SHP77 (cell line): ENCODE results near the gene RHOU.
"Not testable (repeated sequence)": the region's sequence is repeated elsewhere in the genome, so short reads cannot be mapped to it uniquely, and the experiment has no call there.

Source experiments
- DNase-seq, 2 experiments: peaks; one replicate each; lab custom pipeline; 2025; lab: John Stamatoyannopoulos, UW

Gene RHOU

DNA sequence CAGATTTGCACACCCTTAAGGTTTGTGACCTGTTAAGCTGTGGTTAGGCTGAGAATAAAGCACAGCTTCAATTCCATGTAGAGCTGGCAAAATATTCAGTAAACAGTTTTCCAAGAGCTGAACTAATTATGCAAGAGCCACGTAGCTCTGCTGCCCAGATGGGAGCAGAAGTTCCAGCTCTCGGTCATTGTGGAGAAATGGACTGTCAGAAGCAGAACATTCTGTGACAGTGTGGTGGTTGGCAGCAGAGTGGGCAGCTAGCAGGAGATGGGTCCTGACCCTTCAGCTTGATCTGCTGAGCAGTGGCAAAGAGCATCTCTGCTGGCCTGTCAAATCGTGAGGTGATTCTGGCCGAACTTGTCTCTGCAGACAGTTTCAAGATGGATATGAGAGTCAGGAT is 23.2 kb downstream of the RHOU start:
- no peak for DNase-seq

DNA sequence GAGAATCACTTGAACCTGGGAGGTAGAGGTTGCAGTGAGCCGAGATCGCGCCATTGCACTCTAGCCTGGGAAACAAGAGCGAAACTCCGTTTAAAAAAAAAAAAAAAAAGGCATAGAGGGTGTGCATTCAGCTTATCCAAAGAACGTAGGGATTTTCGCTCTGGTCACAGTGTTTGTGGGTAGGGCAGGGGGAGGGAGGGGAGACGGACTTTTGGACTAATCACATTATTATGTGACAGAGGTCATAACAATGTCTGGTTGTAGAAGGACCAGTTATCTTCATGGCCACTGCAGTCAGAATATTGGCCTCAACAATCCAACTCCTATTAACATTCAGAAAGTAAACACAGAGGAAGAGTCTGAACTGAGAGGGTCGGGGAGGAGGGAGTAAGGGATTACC is 25.7 kb downstream of the RHOU start:
- DNase-seq, result no peak

GRCh38 chr1:228763561-228763960 is 28.3 kb downstream of the RHOU start:
- no peak for DNase-seq

DNA sequence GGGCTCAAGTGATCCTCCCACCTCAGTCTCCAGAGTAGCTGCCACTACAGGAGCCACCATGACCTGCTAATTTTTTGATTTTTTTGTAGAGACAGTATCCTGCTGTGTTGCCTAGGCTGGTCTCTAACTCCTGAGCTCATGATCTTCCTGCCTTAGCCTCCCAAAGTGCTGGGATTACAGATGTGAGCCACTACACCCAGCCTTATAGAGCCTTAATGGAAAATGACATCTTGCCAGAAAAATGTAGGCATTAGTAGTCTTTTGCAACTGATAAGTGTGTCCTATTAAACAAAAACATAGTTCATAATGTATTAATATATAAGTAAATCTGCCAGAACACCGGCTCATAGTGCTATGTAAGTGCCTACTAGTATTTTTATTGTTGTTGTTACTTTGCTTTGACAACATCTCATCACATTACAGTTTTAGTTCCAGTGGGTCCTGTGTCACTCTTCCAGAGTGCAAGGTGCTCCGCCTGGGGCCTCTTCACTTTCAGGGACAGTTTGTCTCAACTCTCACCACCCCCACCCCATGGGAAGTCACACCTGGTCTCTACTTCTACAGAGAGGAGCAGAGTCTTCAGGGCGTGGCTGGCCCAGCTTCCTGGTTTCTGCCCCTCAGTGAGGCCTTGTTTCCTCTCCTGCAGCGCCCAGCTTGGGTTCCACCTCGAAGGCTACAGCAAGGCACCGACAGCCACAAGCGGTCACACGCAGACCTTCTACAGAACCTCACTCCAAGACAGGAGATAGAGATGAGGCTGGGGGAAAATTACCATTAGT is 30.1 kb downstream of the RHOU start:
- DNase-seq, result no peak

DNA sequence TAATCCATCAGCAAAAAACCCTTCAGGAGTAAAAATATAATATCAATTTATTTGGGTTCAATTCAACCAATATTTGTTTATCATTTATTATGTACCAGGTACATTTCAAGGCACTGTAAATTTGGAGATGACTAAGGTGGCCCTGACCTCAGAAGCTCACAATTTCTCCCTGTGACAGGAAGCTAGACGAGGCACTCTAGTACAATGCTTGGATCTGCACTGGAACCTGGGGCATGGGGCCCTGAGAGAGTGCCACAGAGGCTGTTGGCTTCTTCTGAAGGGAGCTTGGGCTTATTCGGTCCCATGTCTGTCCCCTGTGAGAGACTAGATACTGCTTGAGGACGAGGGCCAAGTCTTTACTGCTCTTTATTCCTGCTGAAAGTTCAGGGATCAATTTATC is 31.5 kb downstream of the RHOU start:
- DNase-seq, result no peak

DNA sequence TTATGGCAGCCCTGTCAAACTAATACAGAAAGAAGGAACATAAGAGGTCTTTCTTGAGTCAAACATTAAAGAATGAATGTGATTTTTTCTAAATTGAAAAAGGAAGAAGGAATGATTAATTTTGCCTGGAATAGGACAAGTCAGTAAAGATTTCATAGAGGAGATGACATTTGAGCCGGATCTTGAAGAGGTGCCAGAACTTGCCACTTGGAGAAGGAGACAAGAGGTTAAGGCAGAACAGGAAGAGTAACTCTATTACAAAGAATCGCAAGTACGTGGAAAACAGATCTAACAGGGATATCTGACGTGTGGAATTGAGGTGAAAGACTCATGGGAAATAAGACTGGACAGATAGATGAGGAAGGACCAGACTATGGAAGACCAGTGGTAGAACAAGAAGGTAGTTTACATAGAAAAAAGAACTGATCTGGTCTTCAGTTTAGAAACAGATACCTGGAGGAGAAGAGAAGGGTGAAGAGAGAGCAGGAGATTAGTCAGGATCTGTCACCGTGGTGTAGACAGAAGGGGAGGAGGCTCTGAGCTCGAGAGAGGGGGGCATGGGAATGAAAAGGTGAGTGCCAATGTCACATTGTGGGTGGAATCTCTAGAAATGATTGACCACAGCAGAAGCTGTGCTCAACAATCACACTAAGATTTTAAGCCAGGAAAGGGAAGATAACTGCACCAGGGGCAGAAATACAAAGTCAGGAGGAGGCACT is 32.5 kb downstream of the RHOU start:
- DNase-seq, result no peak

DNA sequence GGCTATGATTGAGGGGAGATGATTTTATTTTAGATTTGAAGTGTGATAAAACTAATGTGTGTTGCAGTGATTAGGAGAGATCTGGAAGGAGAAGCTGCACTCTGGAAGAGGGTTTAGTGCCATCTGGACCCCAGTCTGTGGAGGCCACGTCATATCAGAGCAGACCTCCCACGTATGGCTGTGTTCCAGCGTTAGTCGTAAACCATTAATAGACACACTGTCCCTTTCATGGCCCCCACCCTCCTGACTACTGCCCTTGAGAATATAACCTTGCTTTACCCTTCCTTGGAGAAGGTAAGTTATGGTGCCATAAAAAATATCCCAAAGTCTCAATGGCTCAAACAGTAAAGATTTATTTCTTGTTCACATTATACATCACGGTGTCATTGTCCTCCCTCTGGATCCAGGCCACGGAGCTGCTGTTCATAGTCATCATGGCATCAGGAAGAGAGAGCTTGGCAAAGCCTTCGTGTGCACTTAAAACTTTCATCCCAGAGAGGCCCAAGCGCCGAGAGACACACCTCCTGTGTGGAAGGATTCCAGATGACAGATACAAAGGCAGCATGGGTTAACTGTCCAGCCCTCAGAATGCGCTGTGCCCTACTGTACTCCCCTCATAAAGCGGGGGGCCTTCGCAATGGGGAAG is 33.2 kb downstream of the RHOU start:
- no peak for DNase-seq

GRCh38 chr1:228770779-228771223 is 35.5 kb downstream of the RHOU start:
- DNase-seq, result peak in 1 of 2 experiments; percentile 3

GRCh38 chr1:228772516-228773212 is 37.4 kb downstream of the RHOU start:
- no peak for DNase-seq

DNA sequence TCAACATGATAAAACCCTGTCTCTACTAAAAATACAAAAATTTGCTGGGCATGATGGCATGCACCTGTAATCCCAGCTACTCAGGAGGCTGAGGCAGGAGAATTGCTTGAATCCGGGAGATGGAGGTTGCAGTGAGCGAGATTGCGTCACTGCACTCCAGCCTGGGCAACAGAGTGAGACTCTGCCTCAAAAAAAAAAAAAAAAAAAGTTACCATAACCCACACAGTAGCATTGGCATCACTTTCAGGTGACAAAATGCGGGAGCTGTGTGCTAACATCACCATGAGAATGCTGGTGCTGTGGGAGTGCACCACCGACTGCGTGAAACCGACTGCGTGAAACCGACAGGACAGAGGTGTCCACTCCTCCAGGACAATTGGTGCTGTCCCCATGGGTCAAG is 40.7 kb downstream of the RHOU start:
- not testable (repeated sequence) for DNase-seq

DNA sequence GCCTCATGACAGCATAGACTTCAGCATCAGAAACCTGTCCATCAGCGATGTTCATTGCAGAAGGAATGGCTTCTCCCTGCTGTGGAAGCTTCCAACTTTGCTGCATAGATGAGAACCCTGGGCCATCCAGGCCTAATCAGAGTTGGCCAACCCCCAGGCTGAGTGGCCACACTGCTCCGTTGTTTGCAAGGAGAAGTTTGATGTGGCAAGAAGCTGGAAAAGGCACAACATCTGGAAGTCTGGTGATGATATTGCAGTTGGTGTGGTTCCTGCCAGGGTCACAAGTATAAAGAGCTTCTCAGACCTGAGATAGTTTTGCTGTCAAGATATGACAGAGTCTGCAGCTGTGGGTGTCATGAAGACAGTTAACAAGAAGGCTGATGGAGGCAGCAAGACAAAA is 41.2 kb downstream of the RHOU start:
- DNase-seq, result no peak

GRCh38 chr1:228777236-228777635 is 42.0 kb downstream of the RHOU start:
- no peak for DNase-seq

GRCh38 chr1:228778026-228778425 is 42.7 kb downstream of the RHOU start:
- DNase-seq, result no peak

GRCh38 chr1:228778466-228778865 is 43.2 kb downstream of the RHOU start:
- no peak for DNase-seq

DNA sequence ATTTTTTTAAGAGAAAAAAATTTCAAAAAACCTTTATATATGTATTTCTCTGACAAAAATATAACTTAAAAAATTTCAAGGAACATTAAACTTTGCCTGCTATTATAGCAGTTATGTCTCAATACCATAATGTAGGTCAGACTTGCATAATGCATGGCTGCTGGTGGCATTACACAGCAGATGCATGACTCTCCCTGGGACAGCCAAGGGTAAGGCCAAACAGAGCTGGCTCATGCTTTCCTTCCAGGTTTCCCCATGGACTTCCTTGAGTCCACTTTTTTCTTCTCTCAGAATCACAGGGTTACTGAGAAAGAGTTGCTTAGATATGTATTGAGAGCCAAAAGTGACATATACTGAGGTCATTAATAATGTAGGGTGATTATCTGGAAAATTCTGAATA is 43.7 kb downstream of the RHOU start:
- DNase-seq, result no peak

- no peak for DNase-seq
These were observed 46.0 kb downstream of the RHOU start for GRCh38 chr1:228781161-228781808.

GRCh38 chr1:228781809-228782661 is 46.8 kb downstream of the RHOU start:
- DNase-seq, result no peak

DNA sequence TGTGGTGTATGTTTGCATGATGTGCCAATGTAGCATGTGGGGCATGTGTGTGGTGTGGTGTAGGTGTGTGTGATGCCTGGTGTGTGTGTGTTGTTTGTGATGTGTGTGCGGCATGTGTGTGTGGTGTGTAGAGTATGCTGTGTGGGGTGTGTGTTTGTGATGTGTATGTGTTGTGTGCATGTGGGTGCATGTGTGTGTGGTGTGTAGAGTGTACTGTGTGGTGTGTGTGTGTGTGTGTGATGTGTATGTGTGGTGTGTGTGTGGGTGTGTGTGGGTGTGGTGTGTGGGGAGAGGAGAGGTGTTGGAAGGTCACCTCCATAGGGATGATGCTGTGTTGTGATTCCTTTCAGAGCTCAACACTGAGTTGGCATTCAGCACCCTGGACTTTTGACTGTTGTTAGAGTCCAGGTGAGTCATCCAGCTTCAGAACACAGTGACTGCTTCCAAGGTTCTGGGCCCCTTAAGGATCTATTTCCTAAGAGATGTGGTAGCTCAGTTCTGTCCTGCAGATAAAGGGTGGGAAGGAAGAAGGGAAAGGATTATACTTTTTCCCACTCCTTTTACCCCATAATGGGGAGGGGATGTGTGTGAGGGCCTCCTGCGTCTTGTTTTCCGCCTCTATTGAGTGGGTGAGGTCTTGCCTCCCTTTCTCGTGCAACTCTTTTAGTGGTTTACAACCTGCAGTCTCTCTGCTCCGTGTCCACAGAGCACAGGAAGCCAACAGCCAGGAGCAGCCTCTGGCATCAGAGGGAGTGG is 47.6 kb downstream of the RHOU start:
- DNase-seq, result no peak

- DNase-seq, result no peak
These were observed 48.2 kb downstream of the RHOU start for GRCh38 chr1:228783418-228784040.

DNA sequence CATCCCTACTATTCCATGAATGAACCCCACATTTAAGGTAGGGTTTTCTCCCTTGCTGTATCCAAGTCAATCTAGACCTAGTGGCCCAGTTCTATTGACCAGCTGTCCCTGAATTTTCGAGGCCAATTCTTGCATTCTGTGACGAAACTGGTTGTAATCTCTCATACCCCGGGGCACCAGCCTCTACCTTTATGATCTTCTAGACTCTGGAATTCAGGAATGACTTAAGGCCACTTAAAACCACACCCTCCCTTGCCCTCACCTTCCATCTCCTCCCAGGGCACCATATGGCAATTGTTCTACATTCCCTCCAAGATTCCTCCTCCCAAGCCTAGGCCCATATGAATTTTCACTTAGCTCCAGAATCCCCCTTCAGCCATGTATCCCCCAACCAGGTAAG is 48.9 kb downstream of the RHOU start:
- DNase-seq, result no peak
